ENCODE results near the gene TTC36.
A peak's percentile ranks its signal among the peaks of the same experiment; 100 is the strongest.
"Not testable (repeated sequence)": the region's sequence is repeated elsewhere in the genome, so short reads cannot be mapped to it uniquely, and the experiment has no call there.

TTC36 gene

DNA sequence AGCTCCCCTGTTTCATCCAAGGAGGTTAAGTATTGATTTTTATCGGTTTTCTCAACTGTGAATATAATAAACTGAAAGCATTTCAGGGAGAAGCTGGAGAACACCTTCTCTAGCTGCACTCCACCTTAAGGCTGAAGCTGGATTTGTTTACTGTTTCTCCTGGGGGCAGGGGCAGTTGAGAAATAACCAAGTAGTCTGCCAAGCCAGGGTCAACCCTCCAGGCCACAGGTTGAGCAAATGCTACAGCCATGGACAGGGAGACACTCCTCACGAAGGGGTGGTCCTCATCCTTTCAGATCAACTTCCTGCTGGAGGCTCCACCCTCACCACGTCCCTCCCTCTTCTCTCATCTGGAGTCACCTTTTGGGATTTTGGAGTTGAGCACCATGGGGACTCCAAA is at the start of gene TTC36:
TTC36 (plus strand) TSS at position 366 of the 400 bp plus-strand sequence; CDS start at position 387, 21 bp downstream.
- no peak for DNase-seq (ENCODE audit: low read depth)

DNA sequence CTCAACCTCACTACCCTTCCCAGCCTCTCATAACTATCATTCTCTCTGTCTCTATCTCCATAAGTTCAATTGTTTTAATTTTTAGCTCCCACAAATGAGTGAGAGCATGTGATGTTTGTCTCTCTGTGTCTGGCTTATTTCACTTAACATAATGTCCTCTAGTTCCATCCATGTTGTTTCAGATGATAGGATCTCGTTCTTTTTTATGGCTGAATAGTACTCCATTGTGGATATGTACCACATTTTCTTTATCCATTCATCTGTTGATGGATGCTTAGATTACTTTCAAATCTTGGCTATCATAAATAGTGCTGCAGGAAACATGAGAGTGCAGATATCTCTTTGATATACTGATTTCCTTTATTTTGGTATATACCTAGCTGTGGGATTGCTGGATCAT is 46.0 kb upstream of the TTC36 start:
- not testable (repeated sequence) for DNase-seq (ENCODE audit: low read depth)

DNA sequence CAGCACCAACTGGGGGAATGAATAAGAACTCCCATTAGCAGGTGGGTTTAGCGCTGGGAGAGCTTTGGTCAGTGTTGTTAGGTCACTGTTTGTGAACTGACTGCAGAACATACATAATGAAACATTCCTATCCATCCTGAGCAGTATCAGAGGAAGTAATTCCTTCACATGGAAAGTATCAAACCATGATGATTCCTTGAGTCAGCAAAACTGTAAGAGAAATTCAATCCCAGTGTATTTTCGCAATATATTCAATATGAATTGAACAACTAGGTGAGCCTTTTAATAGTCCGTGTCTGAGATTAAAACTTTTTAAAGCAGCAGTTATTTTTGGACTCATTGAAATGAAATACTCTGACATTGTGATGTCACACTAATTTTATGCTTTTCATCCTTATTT is 42.9 kb upstream of the TTC36 start:
- no peak for DNase-seq (ENCODE audit: low read depth)

- no peak for DNase-seq (ENCODE audit: low read depth)
These were observed 42.0 kb upstream of the TTC36 start for GRCh38 chr11:118485273-118485672.

GRCh38 chr11:118488480-118489109 is 38.7 kb upstream of the TTC36 start:
- DNase-seq (ENCODE audit: low read depth): peak; percentile 61

DNA sequence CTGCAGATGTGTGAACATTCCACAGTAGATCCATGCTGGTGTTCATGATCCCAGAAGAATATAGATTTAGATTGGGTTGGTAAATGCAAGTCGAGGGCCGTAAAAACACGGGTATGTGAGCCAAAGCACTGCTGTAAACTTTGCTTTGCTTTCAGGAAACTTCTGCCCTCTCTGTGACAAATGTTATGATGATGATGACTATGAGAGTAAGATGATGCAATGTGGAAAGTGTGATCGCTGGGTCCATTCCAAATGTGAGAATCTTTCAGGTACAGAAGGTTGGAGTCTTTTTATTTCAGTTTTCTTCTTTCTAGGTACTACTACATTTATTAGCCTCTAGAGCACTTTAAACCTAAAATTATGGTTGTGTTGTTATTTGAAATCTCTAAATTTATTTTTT is 36.2 kb upstream of the TTC36 start:
- DNase-seq (ENCODE audit: low read depth): no peak

DNA sequence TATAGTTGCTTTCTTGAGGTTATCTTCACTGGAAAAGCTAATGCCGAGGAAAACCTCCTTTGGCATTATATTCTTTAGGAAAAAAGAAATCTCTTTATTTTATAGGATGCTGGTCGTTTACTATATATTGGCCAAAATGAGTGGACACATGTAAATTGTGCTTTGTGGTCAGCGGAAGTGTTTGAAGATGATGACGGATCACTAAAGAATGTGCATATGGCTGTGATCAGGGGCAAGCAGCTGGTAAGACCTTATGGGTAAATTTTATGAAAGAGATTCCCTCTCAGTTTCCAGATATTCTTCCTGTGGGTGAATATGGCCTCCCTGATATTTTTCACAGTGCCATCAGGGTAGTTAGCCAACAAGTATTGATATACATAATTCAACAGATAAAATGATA is 29.4 kb upstream of the TTC36 start:
- DNase-seq (ENCODE audit: low read depth): no peak

DNA sequence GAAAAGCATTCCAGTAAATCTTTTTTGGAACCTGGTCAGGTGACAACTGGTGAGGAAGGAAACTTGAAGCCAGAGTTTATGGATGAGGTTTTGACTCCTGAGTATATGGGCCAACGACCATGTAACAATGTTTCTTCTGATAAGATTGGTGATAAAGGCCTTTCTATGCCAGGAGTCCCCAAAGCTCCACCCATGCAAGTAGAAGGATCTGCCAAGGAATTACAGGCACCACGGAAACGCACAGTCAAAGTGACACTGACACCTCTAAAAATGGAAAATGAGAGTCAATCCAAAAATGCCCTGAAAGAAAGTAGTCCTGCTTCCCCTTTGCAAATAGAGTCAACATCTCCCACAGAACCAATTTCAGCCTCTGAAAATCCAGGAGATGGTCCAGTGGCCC is 24.1 kb upstream of the TTC36 start:
- DNase-seq (ENCODE audit: low read depth): no peak

GRCh38 chr11:118511601-118512000 is 15.7 kb upstream of the TTC36 start:
- no peak for DNase-seq (ENCODE audit: low read depth)

DNA sequence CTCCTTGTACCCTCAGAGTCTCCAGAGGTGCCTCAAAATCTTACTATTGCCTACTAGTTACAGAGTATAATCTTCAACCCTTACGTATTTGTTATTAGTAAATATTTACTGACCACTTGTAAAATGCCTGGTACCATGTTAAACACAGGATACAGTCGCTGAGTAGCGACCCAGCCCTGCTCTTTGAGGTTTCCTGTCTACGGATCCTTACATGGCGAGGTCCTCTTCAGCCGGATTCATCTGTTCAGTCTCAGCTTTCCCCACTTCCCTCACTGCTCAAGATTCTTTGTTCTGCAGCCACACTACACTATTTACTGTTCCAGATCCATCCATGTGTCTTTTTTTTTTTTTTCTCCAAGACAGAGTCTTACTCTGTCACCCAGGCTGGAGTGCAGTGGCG is 13.2 kb upstream of the TTC36 start:
- no peak for DNase-seq (ENCODE audit: low read depth)

- DNase-seq (ENCODE audit: low read depth): no peak
These were observed 7.7 kb upstream of the TTC36 start for GRCh38 chr11:118519549-118519948.

- DNase-seq (ENCODE audit: low read depth): no peak
These were observed 5.4 kb upstream of the TTC36 start for GRCh38 chr11:118521892-118522311.

DNA sequence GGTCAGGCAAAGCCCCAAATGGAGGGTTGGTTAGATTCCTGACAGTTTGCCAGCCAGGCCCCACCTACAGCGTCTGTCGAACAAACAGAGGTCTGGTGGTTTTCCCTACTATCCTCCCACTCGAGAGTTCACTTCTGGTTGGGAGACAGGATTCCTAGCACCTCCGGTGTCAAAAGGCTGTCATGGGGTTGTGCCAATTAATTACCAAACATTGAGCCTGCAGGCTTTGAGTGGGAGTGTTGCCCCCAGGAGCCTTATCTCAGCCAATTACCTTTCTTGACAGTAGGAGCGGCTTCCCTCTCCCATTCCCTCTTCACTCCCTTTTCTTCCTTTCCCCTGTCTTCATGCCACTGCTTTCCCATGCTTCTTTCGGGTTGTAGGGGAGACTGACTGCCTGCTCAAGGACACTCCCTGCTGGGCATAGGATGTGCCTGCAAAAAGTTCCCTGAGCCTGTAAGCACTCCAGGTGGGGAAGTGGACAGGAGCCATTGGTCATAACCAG is 4.7 kb upstream of the TTC36 start:
- DNase-seq (ENCODE audit: low read depth): no peak

DNA sequence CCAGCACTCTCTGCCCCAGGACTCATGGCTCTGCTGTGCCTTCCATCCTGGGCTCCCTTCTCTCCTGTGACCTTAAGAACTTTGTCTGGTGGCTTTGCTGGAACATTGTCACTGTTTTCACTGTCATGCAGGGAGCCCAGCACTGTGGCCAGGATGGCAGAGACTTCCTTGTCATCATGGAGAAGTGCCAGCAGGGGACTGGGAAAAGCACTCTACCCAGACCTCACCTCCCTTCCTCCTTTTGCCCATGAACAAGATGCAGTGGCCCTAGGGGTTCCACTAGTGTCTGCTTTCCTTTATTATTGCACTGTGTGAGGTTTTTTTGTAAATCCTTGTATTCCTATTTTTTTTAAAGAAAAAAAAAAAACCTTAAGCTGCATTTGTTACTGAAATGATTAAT is 2.9 kb upstream of the TTC36 start:
- no peak for DNase-seq (ENCODE audit: low read depth)

DNA sequence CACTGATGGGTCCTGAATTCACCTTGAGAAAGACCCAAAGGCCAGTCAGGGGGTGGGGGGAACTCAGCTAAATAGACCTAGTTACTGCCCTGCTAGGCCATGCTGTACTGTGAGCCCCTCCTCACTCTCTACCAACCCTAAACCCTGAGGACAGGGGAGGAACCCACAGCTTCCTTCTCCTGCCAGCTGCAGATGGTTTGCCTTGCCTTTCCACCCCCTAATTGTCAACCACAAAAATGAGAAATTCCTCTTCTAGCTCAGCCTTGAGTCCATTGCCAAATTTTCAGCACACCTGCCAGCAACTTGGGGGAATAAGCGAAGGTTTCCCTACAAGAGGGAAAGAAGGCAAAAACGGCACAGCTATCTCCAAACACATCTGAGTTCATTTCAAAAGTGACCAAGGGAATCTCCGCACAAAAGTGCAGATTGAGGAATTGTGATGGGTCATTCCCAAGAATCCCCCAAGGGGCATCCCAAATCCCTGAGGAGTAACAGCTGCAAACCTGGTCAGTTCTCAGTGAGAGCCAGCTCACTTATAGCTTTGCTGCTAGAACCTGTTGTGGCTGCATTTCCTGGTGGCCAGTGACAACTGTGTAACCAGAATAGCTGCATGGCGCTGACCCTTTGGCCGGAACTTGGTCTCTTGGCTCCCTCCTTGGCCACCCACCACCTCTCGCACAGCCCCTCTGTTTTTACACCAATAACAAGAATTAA is 2.4 kb upstream of the TTC36 start:
- DNase-seq (ENCODE audit: low read depth): no peak

GRCh38 chr11:118526688-118527087 is 586 bp upstream of the TTC36 start:
- DNase-seq (ENCODE audit: low read depth): no peak

DNA sequence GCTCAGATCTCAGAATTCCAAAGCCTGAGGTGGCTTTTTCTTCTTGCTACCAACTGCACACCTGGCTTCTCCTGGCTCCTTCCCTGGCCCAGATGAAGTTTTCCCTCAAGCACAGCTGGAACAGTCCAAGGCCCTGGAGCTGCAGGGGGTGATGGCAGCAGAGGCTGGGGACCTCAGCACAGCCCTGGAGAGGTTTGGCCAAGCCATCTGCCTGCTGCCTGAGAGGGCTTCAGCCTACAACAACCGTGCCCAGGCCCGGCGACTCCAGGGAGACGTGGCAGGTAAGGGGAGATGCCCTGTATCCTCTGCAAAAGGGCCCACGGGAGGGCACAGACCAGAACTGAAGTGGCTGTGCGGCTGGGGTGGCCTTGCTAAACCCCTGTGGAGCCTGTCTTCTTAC is 1.2 kb downstream of the TTC36 start:
- DNase-seq (ENCODE audit: low read depth): no peak

DNA sequence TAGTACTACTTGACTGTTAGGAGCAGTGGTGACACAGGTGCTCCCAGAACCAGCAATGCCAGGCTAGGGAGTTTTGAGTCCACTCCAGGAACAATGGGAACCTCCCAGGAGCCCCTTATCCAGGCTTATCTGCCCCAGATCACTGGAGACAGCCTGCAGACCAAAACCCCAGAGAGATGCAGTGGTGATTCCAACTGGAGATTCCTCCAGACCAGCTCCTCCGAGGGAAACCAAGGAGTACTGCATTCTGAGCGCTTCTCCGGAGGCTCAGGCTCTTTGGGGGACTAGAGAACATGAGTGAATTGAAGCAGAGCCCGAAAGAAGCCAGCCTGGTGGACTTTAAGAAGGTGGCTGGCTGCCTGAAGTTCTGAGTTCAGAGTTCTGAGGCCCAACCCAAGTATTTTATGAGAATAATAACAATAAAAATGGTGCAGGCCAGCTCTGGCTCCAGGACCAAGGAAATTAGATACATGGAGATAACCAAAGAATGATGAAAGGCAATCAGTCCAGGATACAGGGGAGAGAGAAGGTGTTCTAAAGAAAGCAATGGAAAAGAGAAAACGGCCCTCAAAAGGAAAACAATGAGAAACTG is 2.4 kb downstream of the TTC36 start:
- DNase-seq (ENCODE audit: low read depth): no peak

DNA sequence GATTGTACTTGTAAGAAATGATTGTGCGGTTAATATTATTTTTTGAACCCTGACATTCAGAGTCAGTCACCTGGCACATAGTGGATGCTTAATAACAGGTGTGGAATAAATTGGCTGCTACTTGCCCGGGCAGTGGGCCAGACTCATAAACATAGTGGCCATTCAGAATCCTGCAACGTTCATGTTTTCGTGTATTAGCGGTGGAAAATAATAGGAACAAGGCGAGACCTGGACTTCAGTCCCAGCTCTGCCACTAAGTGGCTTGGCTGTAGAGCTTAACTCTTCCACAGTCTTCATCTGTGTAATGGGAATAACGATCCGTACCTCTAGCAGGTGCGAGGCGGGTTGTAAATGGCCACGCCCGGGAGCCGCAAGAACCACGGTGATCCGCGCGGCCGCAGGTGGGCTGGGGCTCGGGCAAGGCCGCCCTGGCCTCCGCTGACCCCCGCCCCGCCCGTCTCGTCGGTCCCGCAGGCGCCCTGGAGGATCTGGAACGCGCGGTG is 3.0 kb downstream of the TTC36 start:
- no peak for DNase-seq (ENCODE audit: low read depth)

DNA sequence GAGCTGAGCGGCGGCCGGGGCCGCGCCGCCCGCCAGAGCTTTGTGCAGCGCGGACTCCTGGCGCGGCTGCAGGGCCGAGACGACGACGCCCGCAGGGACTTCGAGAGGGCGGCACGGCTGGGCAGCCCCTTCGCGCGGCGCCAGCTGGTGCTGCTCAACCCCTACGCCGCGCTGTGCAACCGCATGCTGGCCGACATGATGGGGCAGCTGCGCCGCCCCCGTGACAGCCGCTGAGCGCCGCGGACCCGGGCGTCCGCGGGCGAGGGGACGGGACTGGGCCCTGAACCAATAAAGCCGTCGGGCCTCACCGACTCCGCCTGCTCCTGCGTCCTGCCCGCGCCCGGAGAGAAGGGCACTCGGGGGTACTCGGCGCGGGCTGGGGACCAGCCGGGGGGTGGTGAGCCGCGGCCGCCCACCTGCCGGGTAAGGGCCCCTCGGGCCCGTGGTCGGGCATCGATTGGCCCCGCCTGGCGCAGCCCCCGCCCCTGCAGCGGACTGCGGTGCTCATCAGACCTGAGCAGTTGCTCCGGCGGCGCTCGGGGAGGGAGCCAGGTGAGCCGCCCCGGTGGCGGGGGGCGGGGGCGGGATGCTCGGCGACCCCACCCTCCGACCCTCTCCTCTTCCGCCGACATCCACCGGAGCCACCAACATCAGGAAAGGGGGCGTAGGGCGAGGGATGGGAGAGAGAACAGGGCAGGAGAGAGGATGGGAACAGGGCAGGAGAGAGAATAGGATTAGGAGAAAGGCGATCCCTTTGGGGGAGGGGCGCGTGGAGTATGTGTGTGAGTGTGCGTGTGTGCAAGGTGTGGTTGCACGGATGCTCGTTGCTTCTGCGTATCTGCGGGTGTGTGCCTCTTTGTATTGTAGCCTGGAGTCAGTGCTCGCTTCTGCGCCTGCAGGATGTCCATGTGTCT is 3.7 kb downstream of the TTC36 start, which contains the start of gene TMEM25:
TMEM25 (plus strand) TSS at position 510 of the 914 bp plus-strand sequence. CDS start 610 bp downstream, outside the sequence.
- peak; percentile 48 for DNase-seq (ENCODE audit: low read depth)

DNA sequence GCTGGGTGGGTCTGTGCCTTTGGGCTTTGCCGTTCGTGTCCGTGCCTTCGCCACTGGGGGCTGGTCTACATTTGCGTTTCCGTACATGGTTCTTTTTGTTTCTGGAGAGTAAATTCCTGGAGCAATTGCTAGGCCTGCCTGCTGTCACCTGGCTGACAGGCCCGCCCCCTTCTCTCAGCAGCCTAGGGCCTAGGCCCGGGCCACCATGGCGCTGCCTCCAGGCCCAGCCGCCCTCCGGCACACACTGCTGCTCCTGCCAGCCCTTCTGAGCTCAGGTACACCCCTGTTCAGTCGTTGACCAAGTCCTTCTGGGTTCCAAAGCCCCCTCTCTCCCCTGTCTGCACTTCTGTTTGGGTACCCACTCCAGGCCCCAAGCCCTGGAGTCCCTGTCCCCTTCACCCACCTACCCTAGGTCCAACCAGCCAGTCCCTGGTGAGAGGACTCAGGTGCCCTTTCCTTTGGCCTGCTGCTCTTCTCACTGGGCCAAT is 4.4 kb downstream of the TTC36 start:
- no peak for DNase-seq (ENCODE audit: low read depth)

GRCh38 chr11:118532091-118532490 is 4.8 kb downstream of the TTC36 start:
- no peak for DNase-seq (ENCODE audit: low read depth)
